Measurements from ENCODE around the gene TIMM13.

TIMM13 gene

DNA sequence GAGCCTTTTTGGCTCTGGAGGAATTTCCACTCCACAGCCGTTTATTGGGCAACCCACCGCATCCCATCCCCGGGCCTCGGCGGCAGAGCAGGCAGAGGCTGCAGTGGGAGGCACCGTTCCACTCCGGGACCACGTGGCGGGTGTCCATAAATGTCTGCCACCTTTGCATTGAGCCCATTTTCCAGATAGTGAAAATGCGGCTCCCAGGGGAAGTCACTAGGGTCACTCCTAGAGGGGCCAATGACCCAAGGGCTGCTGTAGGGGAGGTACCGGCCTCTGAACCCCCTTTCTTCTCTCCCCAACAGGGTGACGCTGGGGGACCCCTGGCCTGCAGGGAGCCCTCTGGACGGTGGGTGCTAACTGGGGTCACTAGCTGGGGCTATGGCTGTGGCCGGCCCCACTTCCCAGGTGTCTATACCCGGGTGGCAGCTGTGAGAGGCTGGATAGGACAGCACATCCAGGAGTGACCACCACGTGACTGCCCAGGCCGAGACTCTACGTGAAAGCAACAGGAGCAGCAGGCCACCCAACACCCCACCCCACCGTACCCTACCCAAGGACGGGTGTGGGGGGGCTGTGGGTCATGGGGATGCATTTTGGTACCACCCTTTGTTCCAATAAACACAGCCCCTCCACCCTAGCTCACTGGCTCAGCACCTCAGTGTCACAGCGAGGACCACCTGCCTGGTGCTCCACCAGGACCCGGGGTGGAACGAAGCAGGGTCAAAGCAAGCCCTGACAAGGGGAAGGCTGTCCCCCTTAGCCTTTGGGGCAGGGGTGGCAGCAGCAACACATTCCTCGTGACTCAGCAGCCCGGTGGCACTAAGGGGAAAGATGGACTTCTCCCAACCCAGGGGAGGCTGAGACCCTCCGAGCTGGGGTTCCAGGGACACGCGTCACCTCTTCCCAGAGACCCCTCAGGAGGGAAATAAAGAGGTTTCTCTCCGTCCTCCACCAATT is 1.5 kb downstream of the TIMM13 start:
- DNase-seq (ENCODE audit: extremely low read depth, low read depth): no peak
- TF ChIP-seq, protein P1, sequence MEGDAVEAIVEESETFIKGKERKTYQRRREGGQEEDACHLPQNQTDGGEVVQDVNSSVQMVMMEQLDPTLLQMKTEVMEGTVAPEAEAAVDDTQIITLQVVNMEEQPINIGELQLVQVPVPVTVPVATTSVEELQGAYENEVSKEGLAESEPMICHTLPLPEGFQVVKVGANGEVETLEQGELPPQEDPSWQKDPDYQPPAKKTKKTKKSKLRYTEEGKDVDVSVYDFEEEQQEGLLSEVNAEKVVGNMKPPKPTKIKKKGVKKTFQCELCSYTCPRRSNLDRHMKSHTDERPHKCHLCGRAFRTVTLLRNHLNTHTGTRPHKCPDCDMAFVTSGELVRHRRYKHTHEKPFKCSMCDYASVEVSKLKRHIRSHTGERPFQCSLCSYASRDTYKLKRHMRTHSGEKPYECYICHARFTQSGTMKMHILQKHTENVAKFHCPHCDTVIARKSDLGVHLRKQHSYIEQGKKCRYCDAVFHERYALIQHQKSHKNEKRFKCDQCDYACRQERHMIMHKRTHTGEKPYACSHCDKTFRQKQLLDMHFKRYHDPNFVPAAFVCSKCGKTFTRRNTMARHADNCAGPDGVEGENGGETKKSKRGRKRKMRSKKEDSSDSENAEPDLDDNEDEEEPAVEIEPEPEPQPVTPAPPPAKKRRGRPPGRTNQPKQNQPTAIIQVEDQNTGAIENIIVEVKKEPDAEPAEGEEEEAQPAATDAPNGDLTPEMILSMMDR (IDR thresholded peaks at IDR 0.05; ENCODE audit: low read depth, low read length, missing control alignments): no peak
- H3K4me3 ChIP-seq (replicated peaks; ENCODE audit: low read depth, low read length): peak overlapping the region; percentile 76

DNA sequence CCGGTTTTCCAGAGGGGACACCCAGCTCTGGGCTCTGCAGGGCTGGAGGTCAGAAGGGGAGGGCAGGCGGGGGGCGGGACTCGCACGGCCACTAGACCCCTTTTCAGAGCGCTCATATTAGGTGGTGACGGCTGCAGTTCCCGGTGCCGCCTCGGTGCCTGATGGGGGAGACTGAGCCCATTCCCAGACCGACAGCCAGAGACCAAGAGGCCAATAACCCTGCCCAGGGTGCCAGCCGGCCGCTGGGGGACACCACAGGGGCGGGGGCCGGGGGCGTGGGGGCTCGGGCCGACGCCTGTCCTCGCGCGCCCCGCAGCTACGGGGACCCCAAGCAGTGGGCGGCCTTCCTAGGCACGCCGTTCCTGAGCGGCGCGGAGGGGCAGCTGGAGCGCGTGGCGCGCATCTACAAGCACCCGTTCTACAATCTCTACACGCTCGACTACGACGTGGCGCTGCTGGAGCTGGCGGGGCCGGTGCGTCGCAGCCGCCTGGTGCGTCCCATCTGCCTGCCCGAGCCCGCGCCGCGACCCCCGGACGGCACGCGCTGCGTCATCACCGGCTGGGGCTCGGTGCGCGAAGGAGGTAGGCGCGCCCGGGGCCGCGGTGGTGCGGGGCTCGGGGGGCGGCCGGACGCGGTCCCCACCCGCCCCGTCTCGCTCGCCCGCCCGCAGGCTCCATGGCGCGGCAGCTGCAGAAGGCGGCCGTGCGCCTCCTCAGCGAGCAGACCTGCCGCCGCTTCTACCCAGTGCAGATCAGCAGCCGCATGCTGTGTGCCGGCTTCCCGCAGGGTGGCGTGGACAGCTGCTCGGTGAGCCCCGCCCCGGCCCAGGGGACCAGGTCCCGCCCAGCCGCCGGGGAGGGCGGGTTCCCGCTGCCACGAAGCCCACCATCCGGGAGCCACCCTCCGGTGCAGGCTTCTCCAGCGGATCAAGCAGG is 2.4 kb downstream of the TIMM13 start:
- DNase-seq (ENCODE audit: extremely low read depth, low read depth): no peak
- TF ChIP-seq, protein P1 (IDR thresholded peaks at IDR 0.05; ENCODE audit: low read depth, low read length, missing control alignments): peak; percentile 6
- H3K4me3 ChIP-seq (replicated peaks; ENCODE audit: low read depth, low read length): peak overlapping the region; percentile 76

DNA sequence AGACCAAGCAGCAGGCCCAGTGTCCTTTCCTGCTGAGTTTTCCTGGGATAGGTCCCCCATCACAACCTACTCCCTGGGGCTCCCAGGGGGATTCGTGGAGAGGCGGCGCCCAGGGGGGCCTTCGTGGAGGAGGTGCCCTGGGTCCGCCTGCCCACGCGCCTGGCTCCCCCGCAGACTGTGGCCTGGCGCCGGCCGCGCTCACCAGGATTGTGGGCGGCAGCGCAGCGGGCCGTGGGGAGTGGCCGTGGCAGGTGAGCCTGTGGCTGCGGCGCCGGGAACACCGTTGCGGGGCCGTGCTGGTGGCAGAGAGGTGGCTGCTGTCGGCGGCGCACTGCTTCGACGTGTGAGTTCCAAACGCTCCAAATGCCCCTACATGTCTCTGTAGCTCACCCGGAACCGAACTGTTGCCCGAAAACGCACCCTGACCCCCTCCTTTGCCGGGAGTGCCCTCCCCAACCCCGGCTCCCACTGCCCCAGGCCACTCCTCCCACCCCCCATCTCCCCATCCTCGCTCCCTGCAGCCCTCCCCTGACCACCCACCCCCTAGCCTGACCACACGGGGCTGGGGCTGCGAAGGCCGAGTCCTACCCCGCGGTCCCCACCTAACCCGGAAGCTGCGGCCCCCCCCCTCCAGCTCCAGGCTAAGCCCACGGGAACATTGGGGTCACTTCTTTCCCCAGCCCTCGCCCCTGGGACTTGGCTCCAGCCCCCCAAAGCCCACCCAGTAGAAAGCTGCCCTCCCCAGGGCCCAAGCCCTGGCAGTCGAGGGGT is 3.3 kb downstream of the TIMM13 start:
- TF ChIP-seq, protein P1 (IDR thresholded peaks at IDR 0.05; ENCODE audit: low read depth, low read length, missing control alignments): no peak
- no peak for DNase-seq (ENCODE audit: extremely low read depth, low read depth)
- H3K4me3 ChIP-seq (replicated peaks; ENCODE audit: low read depth, low read length): peak overlapping the region; percentile 76

DNA sequence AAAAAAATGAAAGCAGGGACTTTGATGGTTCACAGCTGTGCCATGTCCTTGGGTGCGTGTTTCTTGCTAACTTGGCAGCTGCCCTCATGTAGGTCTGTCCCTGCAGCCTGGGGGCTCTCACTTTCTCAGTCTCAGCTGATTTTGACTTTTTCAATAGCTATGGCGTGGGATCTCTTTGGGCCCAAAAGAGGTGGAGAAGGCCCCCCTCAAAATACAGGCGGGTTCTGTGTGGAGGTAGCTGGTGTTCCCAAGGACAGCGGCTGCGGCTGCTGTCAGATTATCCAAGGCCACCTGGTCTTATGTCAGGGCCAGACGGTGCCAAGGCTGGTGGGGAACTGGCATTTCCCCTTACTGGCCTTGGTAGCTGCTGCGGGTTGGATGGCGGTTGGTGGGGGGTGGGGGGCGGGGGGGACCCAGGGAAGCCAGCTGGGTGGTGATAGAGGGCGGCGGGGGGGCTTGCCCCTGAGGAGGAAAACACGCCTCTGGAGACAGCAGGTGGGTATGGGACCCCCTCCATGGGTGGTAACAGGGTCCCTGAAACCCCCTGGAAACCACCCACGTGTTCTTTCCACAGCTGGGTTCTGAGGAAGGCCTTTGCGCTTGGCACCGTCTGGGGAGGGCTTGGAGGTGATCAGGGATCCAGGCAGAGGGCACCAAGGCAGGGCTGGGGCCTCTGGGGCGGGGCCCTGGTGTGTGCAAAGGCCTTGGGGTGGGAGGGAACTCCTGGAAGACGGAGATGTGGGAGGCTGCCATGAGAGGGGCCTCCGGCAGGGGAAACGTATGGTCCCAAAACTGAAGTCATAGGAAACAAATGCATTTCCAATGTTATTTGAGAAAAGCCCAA is 4.1 kb downstream of the TIMM13 start:
- no peak for DNase-seq (ENCODE audit: extremely low read depth, low read depth)
- H3K4me3 ChIP-seq (replicated peaks; ENCODE audit: low read depth, low read length): no peak overlapping the region
- TF ChIP-seq, protein P1 (IDR thresholded peaks at IDR 0.05; ENCODE audit: low read depth, low read length, missing control alignments): no peak

DNA sequence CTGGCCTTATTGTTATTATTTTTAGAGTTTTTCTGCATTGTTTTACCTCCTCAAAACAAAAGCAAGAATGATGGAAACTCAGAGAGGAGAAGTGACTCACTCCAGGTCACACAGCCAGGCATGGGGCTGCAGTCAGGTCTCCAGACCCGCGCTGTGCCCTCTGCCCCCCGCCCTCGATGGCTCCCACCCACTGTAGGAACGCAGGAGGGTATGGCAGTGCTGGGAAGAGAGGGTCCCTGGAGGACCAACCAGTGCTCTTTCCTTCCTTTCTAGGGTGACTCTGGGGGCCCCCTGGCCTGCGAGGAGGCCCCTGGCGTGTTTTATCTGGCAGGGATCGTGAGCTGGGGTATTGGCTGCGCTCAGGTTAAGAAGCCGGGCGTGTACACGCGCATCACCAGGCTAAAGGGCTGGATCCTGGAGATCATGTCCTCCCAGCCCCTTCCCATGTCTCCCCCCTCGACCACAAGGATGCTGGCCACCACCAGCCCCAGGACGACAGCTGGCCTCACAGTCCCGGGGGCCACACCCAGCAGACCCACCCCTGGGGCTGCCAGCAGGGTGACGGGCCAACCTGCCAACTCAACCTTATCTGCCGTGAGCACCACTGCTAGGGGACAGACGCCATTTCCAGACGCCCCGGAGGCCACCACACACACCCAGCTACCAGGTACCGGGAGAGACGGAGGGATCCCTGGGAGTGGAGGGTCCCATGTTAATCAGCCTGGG is 5.6 kb downstream of the TIMM13 start:
- TF ChIP-seq, protein P1 (IDR thresholded peaks at IDR 0.05; ENCODE audit: low read depth, low read length, missing control alignments): no peak
- no peak for DNase-seq (ENCODE audit: extremely low read depth, low read depth)
- H3K4me3 ChIP-seq (replicated peaks; ENCODE audit: low read depth, low read length): no peak overlapping the region
